ENCODE measurements around the gene KRT86. TPM values are rescaled to one million over a fixed set of nuclear protein-coding genes. Genes with fewer than 3 reads are reported as not detected.
A peak's percentile ranks its signal among the peaks of the same experiment; 100 is the strongest.
"Not testable (repeated sequence)": the region's sequence is repeated elsewhere in the genome, so short reads cannot be mapped to it uniquely, and the experiment has no call there.

Gene KRT86
- total and polyA plus RNA-seq, 9 donors, result 0.04 to 0.34 (median 0.22) TPM; not detected in 1

- WGBS (ENCODE audit: insufficient coverage), result 81% methylated on average over 2 of the region's 7 CpGs
- no peaks in the 10 kb centered on the region for H3K36me3 ChIP-seq (ENCODE audit: control insufficient read depth, insufficient read depth, low read length)
- H3K27ac ChIP-seq (ENCODE audit: low read length), result no peak overlapping the region
- no peak overlapping the region for H3K4me3 ChIP-seq (ENCODE audit: low read length)
- H3K27me3 ChIP-seq (ENCODE audit: control insufficient read depth, insufficient read depth, low read length), result peaks cover 28% of the 10 kb centered on the region
- no peak for DNase-seq
- H3K9me3 ChIP-seq (replicated peaks; ENCODE audit: control insufficient read depth, low read depth, low read length), result no peaks in the 10 kb centered on the region
- peaks cover 9% of the 10 kb centered on the region for H3K4me1 ChIP-seq (ENCODE audit: control insufficient read depth, insufficient read depth, low read length)
Measured at GRCh38 chr12:52238916-52239646, 35.4 kb upstream of the KRT86 start.

GRCh38 chr12:52239767-52240166 is 34.7 kb upstream of the KRT86 start:
- no peak for DNase-seq
- Histone ChIP-seq H3K27ac (ENCODE audit: low read length) (no peak overlapping the region), H3K9me3 (replicated peaks; ENCODE audit: control insufficient read depth, low read depth, low read length) (no peaks in the 10 kb centered on the region), H3K4me1 (ENCODE audit: control insufficient read depth, insufficient read depth, low read length) (peaks cover 15% of the 10 kb centered on the region), H3K36me3 (ENCODE audit: control insufficient read depth, insufficient read depth, low read length) (no peaks in the 10 kb centered on the region), H3K27me3 (ENCODE audit: control insufficient read depth, insufficient read depth, low read length) (peaks cover 25% of the 10 kb centered on the region), H3K4me3 (ENCODE audit: low read length) (no peak overlapping the region)
- no CpG with 5 or more reads among the region's 2 CpGs for WGBS (ENCODE audit: insufficient coverage)

- H3K27ac ChIP-seq (ENCODE audit: low read length); DNase-seq; H3K4me3 ChIP-seq (ENCODE audit: low read length); H3K36me3 ChIP-seq (ENCODE audit: control insufficient read depth, insufficient read depth, low read length); H3K9me3 ChIP-seq (replicated peaks; ENCODE audit: control insufficient read depth, low read depth, low read length): not testable (repeated sequence)
- Histone ChIP-seq H3K4me1 (ENCODE audit: control insufficient read depth, insufficient read depth, low read length) (peaks cover 15% of the 10 kb centered on the region), H3K27me3 (ENCODE audit: control insufficient read depth, insufficient read depth, low read length) (peaks cover 20% of the 10 kb centered on the region)
- 59% methylated on average over 2 of the region's 6 CpGs for WGBS (ENCODE audit: insufficient coverage)
Measured at GRCh38 chr12:52240247-52240646, 34.2 kb upstream of the KRT86 start.

GRCh38 chr12:52241205-52241842 is 33.1 kb upstream of the KRT86 start:
- Histone ChIP-seq H3K4me3 (ENCODE audit: low read length) (no peak overlapping the region), H3K4me1 (ENCODE audit: control insufficient read depth, insufficient read depth, low read length) (peaks cover 18% of the 10 kb centered on the region), H3K9me3 (replicated peaks; ENCODE audit: control insufficient read depth, low read depth, low read length) (no peaks in the 10 kb centered on the region), H3K36me3 (ENCODE audit: control insufficient read depth, insufficient read depth, low read length) (no peaks in the 10 kb centered on the region), H3K27me3 (ENCODE audit: control insufficient read depth, insufficient read depth, low read length) (peaks cover 22% of the 10 kb centered on the region), H3K27ac (ENCODE audit: low read length) (no peak overlapping the region)
- DNase-seq, result no peak
- WGBS (ENCODE audit: insufficient coverage), result 75% methylated on average over 7 of the region's 11 CpGs

GRCh38 chr12:52242442-52243258 is 31.8 kb upstream of the KRT86 start:
- Histone ChIP-seq H3K9me3 (replicated peaks; ENCODE audit: control insufficient read depth, low read depth, low read length) (no peaks in the 10 kb centered on the region), H3K4me1 (ENCODE audit: control insufficient read depth, insufficient read depth, low read length) (peaks cover 23% of the 10 kb centered on the region), H3K27me3 (ENCODE audit: control insufficient read depth, insufficient read depth, low read length) (peaks cover 20% of the 10 kb centered on the region), H3K36me3 (ENCODE audit: control insufficient read depth, insufficient read depth, low read length) (no peaks in the 10 kb centered on the region), H3K4me3 (ENCODE audit: low read length) (no peak overlapping the region), H3K27ac (ENCODE audit: low read length) (no peak overlapping the region)
- DNase-seq, result no peak
- WGBS (ENCODE audit: insufficient coverage), result 93% methylated on average over 7 of the region's 11 CpGs

GRCh38 chr12:52243259-52243855 is 31.1 kb upstream of the KRT86 start:
- no peak overlapping the region for H3K4me3 ChIP-seq (ENCODE audit: low read length)
- H3K4me1 ChIP-seq (ENCODE audit: control insufficient read depth, insufficient read depth, low read length), result peaks cover 30% of the 10 kb centered on the region
- H3K27ac ChIP-seq (ENCODE audit: low read length), result no peak overlapping the region
- H3K36me3 ChIP-seq (ENCODE audit: control insufficient read depth, insufficient read depth, low read length), result no peaks in the 10 kb centered on the region
- no peak for DNase-seq
- peaks cover 19% of the 10 kb centered on the region for H3K27me3 ChIP-seq (ENCODE audit: control insufficient read depth, insufficient read depth, low read length)
- 40% methylated on average over 3 of the region's 5 CpGs for WGBS (ENCODE audit: insufficient coverage)
- H3K9me3 ChIP-seq (replicated peaks; ENCODE audit: control insufficient read depth, low read depth, low read length), result no peaks in the 10 kb centered on the region

- H3K9me3 ChIP-seq (replicated peaks; ENCODE audit: control insufficient read depth, low read depth, low read length), result no peaks in the 10 kb centered on the region
- 27% methylated on average over 8 of the region's 12 CpGs for WGBS (ENCODE audit: insufficient coverage)
- peaks cover 21% of the 10 kb centered on the region for H3K27me3 ChIP-seq (ENCODE audit: control insufficient read depth, insufficient read depth, low read length)
- H3K36me3 ChIP-seq (ENCODE audit: control insufficient read depth, insufficient read depth, low read length), result no peaks in the 10 kb centered on the region
- no peak overlapping the region for H3K4me3 ChIP-seq (ENCODE audit: low read length)
- DNase-seq, result peak; percentile 56
- no peak overlapping the region for H3K27ac ChIP-seq (ENCODE audit: low read length)
- H3K4me1 ChIP-seq (ENCODE audit: control insufficient read depth, insufficient read depth, low read length), result peaks cover 37% of the 10 kb centered on the region
Measured at GRCh38 chr12:52243856-52244614, 30.4 kb upstream of the KRT86 start.

- Histone ChIP-seq H3K36me3 (ENCODE audit: control insufficient read depth, insufficient read depth, low read length) (no peaks in the 10 kb centered on the region), H3K9me3 (replicated peaks; ENCODE audit: control insufficient read depth, low read depth, low read length) (no peaks in the 10 kb centered on the region), H3K4me3 (ENCODE audit: low read length) (no peak overlapping the region), H3K27ac (ENCODE audit: low read length) (no peak overlapping the region), H3K4me1 (ENCODE audit: control insufficient read depth, insufficient read depth, low read length) (peaks cover 43% of the 10 kb centered on the region), H3K27me3 (ENCODE audit: control insufficient read depth, insufficient read depth, low read length) (peaks cover 24% of the 10 kb centered on the region)
- 20% methylated on average over 1 of the region's 3 CpGs for WGBS (ENCODE audit: insufficient coverage)
- DNase-seq, result no peak
Measured at GRCh38 chr12:52244615-52244994, 29.8 kb upstream of the KRT86 start.

GRCh38 chr12:52245259-52245961 is 29.0 kb upstream of the KRT86 start:
- H3K9me3 ChIP-seq (replicated peaks; ENCODE audit: control insufficient read depth, low read depth, low read length), result no peaks in the 10 kb centered on the region
- peaks cover 30% of the 10 kb centered on the region for H3K27me3 ChIP-seq (ENCODE audit: control insufficient read depth, insufficient read depth, low read length)
- H3K4me1 ChIP-seq (ENCODE audit: control insufficient read depth, insufficient read depth, low read length), result peaks cover 47% of the 10 kb centered on the region
- DNase-seq, result no peak
- 84% methylated on average over 18 of the region's 20 CpGs for WGBS (ENCODE audit: insufficient coverage)
- H3K4me3 ChIP-seq (ENCODE audit: low read length), result no peak overlapping the region
- H3K36me3 ChIP-seq (ENCODE audit: control insufficient read depth, insufficient read depth, low read length), result no peaks in the 10 kb centered on the region
- no peak overlapping the region for H3K27ac ChIP-seq (ENCODE audit: low read length)

Data from muscle of leg (tissue), 11 donors.